Esophagus squamous epithelium (tissue), 5 donors: ENCODE results near the gene ITGA11. TPM values are rescaled to one million over a fixed set of nuclear protein-coding genes. Genes with fewer than 3 reads are reported as not detected.

ENCODE experiments used
- DNase-seq: peaks from one replicate; lab custom pipeline; 2025; lab: John Stamatoyannopoulos, UW
- H3K27ac ChIP-seq, 4 donors: fragments of 200-600 bp; sonication (generic); one replicate each; pipeline ENCODE4 v1.5.1; 2016 to 2019; ENCODE audit warnings: mild to moderate bottlenecking in 1 of 4
- H3K27me3 ChIP-seq, 4 donors: fragments of 200-600 bp; sonication (generic); 1 replicate in 3 of 4; 2 replicates in 1 of 4; pipeline versions ENCODE4 v1.5.1 to v1.6.0; 2017 to 2021; ENCODE audit warnings: antibody characterized with exemption in 1 of 4
- H3K36me3 ChIP-seq, 3 donors: fragments of 200-600 bp; sonication (generic); one replicate each; pipeline ENCODE4 v1.5.1; 2016 to 2019
- H3K4me1 ChIP-seq, 3 donors: fragments of 200-600 bp; sonication (generic); one replicate each; pipeline ENCODE4 v1.5.1; 2017 to 2019
- H3K4me3 ChIP-seq, 4 donors: fragments of 200-600 bp; sonication (generic); 1 replicate in 3 of 4; 2 replicates in 1 of 4; pipeline ENCODE4 v1.5.1; 2016 to 2019; ENCODE audit warnings: mild to moderate bottlenecking in 2 of 4, moderate library complexity in 1 of 4
- H3K9me3 ChIP-seq, 3 donors: fragments of 200-600 bp; sonication (generic); one replicate each; pipeline ENCODE4 v1.5.1; 2016 to 2019
- CTCF ChIP-seq, 6 experiments: fragments of 450-650 bp in 4 of 6; fragments of 200-600 bp in 2 of 6; sonication (generic) in 2 of 6; IDR thresholded peaks; one replicate each; pipeline ENCODE4 v1.5.1; 2016 to 2019; ENCODE audit warnings: antibody characterized with exemption in 6 of 6, mild to moderate bottlenecking in 4 of 6, moderate library complexity in 4 of 6
- POLR2A ChIP-seq, 4 donors: fragments of 450-650 bp; IDR thresholded peaks; one replicate each; pipeline ENCODE4 v1.6.1; 2017; ENCODE audit warnings: antibody characterized with exemption in 4 of 4, mild to moderate bottlenecking in 4 of 4, moderate library complexity in 3 of 4
- WGBS, 2 donors: methylation state at CpG; one replicate each; pipeline ENCODE4 v1.1.5; 2018; 5-methylcytosine and 5-hydroxymethylcytosine counted together
- intact Hi-C: fragments of 100-400 bp; cut with DNase I; formaldehyde crosslinking; loops from one replicate; pipeline ENCODE4 v1.15.0; 2022
- total RNA-seq, 4 donors: library from RNA; depleted of rRNA; stranded (reverse); fragments of >200 nt; gene quantifications; one replicate each; pipeline ENCODE4 v1.1.0, GENCODE V29; 2016
- donor health status: DM: yes; HTN: yes; CAD: no.

Gene ITGA11
- total RNA-seq, 4 donors from 2014 or later: 0.19 to 2.9 (median 0.81) TPM

GRCh38 chr15:68317281-68318007, 114.5 kb downstream of the ITGA11 start:
- H3K9me3 ChIP-seq: no peaks in the 10 kb centered on the region
- H3K27me3 ChIP-seq: peaks cover 0 to 25% (median 0%) of the 10 kb centered on the region in 4 donors
- H3K36me3 ChIP-seq: no peaks in the 10 kb centered on the region
- H3K4me1 ChIP-seq: peaks cover 0 to 10% (median 0%) of the 10 kb centered on the region in 3 donors
- TF ChIP-seq POLR2A (IDR thresholded peaks at IDR 0.05) (no peak), CTCF (IDR thresholded peaks at IDR 0.05) (no peak)
- DNase-seq: no peak
- intact Hi-C loops: loop anchor here (10.0 kb wide), 1 partner anchor 237 kb away; no protein-coding TSS in a partner anchor
- H3K27ac ChIP-seq: no peak overlapping the region
- no peak overlapping the region for H3K4me3 ChIP-seq
- WGBS, 2 donors: 79 to 82% methylated on average over 7 to 14 of the region's 16 CpGs

GRCh38 chr15:68316061-68316804, 115.7 kb downstream of the ITGA11 start:
- WGBS, 2 donors: 77 to 80% methylated on average over 7 to 9 of the region's 17 CpGs

GRCh38 chr15:68315495-68316031, 116.4 kb downstream of the ITGA11 start:
- no peak for DNase-seq
- Histone ChIP-seq H3K4me3 (no peak overlapping the region), H3K36me3 (no peaks in the 10 kb centered on the region), H3K27me3 (peaks cover 0 to 31% (median 0%) of the 10 kb centered on the region in 4 donors), H3K27ac (no peak overlapping the region), H3K9me3 (no peaks in the 10 kb centered on the region), H3K4me1 (peaks cover 0 to 12% (median 0%) of the 10 kb centered on the region in 3 donors)
- TF ChIP-seq CTCF (IDR thresholded peaks at IDR 0.05) (no peak), POLR2A (IDR thresholded peaks at IDR 0.05) (no peak)
- intact Hi-C loops: loop anchor here (10.0 kb wide), 1 partner anchor 239 kb away; no protein-coding TSS in a partner anchor
- 59 to 68% methylated on average over 5 to 10 of the region's 11 CpGs for WGBS, 2 donors

More at GRCh38 chr15:68316061-68316804, 115.7 kb downstream of the ITGA11 start:
- peaks cover 0 to 10% (median 0%) of the 10 kb centered on the region in 3 donors for H3K4me1 ChIP-seq
- H3K36me3 ChIP-seq: no peaks in the 10 kb centered on the region
- intact Hi-C loops: loop anchor here (10.0 kb wide), 1 partner anchor 239 kb away; no protein-coding TSS in a partner anchor
- H3K4me3 ChIP-seq: no peak overlapping the region
- peaks cover 0 to 31% (median 0%) of the 10 kb centered on the region in 4 donors for H3K27me3 ChIP-seq
- TF ChIP-seq CTCF (IDR thresholded peaks at IDR 0.05) (peak in 1 of 6 experiments; percentile 10), POLR2A (IDR thresholded peaks at IDR 0.05) (no peak)
- H3K27ac ChIP-seq: no peak overlapping the region
- no peaks in the 10 kb centered on the region for H3K9me3 ChIP-seq
- no peak for DNase-seq

- Histone ChIP-seq H3K27me3 (peaks cover 0 to 31% (median 0%) of the 10 kb centered on the region in 4 donors), H3K27ac (no peak overlapping the region), H3K4me1 (peaks cover 0 to 17% (median 4%) of the 10 kb centered on the region in 3 donors), H3K4me3 (no peak overlapping the region), H3K9me3 (no peaks in the 10 kb centered on the region), H3K36me3 (no peaks in the 10 kb centered on the region)
- DNase-seq: no peak
- 63 to 77% methylated on average over 1 of the region's 1 CpG for WGBS, 2 donors
- intact Hi-C loops: loop anchor here (10.0 kb wide), 1 partner anchor 240 kb away; no protein-coding TSS in a partner anchor
- TF ChIP-seq CTCF (IDR thresholded peaks at IDR 0.05) (no peak), POLR2A (IDR thresholded peaks at IDR 0.05) (no peak)
Observed at GRCh38 chr15:68315035-68315434, 116.9 kb downstream of the ITGA11 start.
